Panc1 (cell line): ENCODE measurements around the gene C1QTNF3.

Source experiments
- TF ChIP-seq, protein P1 (sequence below): fragments of 450-650 bp; IDR thresholded peaks from 2 replicates; pipeline ENCODE4 v1.5.1; 2017; ENCODE audit warnings: mild to moderate bottlenecking
- TF ChIP-seq, protein P2 (sequence below), 2 experiments: IDR thresholded peaks; 2 replicates each; pipeline ENCODE4 v1.6.1; 2011 to 2012; ENCODE audit warnings: low read depth in 2 of 2, control low read depth in 1 of 2, low read length in 1 of 2, mild to moderate bottlenecking in 1 of 2, moderate library complexity in 1 of 2; ENCODE audit not compliant: insufficient read depth in 1 of 2

DNA sequence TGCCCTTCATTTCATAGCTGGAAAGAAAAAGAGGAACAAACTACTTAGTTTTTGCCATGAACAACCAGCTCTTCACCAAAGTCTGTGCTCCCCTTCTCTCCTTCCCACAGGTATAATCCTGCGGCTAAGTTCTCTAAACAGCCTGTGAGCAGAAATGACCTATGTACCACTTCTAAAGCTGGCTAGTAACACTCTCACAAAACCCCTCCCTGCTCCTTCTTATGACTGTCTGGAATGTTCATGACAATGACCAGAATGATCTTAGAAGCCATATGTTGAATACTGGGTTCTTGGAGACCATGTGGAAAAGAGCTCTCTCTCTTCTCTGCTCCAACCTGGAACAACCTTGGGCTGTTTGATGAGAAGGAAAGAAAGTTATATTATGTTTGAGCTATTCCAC lies 22.3 kb downstream of the C1QTNF3 start:
- TF ChIP-seq, protein P1, sequence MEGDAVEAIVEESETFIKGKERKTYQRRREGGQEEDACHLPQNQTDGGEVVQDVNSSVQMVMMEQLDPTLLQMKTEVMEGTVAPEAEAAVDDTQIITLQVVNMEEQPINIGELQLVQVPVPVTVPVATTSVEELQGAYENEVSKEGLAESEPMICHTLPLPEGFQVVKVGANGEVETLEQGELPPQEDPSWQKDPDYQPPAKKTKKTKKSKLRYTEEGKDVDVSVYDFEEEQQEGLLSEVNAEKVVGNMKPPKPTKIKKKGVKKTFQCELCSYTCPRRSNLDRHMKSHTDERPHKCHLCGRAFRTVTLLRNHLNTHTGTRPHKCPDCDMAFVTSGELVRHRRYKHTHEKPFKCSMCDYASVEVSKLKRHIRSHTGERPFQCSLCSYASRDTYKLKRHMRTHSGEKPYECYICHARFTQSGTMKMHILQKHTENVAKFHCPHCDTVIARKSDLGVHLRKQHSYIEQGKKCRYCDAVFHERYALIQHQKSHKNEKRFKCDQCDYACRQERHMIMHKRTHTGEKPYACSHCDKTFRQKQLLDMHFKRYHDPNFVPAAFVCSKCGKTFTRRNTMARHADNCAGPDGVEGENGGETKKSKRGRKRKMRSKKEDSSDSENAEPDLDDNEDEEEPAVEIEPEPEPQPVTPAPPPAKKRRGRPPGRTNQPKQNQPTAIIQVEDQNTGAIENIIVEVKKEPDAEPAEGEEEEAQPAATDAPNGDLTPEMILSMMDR = no peak
- TF ChIP-seq, protein P2, sequence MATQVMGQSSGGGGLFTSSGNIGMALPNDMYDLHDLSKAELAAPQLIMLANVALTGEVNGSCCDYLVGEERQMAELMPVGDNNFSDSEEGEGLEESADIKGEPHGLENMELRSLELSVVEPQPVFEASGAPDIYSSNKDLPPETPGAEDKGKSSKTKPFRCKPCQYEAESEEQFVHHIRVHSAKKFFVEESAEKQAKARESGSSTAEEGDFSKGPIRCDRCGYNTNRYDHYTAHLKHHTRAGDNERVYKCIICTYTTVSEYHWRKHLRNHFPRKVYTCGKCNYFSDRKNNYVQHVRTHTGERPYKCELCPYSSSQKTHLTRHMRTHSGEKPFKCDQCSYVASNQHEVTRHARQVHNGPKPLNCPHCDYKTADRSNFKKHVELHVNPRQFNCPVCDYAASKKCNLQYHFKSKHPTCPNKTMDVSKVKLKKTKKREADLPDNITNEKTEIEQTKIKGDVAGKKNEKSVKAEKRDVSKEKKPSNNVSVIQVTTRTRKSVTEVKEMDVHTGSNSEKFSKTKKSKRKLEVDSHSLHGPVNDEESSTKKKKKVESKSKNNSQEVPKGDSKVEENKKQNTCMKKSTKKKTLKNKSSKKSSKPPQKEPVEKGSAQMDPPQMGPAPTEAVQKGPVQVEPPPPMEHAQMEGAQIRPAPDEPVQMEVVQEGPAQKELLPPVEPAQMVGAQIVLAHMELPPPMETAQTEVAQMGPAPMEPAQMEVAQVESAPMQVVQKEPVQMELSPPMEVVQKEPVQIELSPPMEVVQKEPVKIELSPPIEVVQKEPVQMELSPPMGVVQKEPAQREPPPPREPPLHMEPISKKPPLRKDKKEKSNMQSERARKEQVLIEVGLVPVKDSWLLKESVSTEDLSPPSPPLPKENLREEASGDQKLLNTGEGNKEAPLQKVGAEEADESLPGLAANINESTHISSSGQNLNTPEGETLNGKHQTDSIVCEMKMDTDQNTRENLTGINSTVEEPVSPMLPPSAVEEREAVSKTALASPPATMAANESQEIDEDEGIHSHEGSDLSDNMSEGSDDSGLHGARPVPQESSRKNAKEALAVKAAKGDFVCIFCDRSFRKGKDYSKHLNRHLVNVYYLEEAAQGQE (IDR thresholded peaks at IDR 0.05; ENCODE audit: insufficient read depth in 1 of 2, low read depth in 2 of 2, low read length in 1 of 2) = no peak
